Kidney capillary endothelial cell (primary cell): ENCODE measurements around the gene LGALS9.
"Not testable (repeated sequence)": the region's sequence is repeated elsewhere in the genome, so short reads cannot be mapped to it uniquely, and the experiment has no call there.

Experiments used
- DNase-seq: peaks from one replicate; pipeline ENCODE4 v3.0.0-alpha.2; 2018; ENCODE audit warnings: low spot score

LGALS9 gene

DNA sequence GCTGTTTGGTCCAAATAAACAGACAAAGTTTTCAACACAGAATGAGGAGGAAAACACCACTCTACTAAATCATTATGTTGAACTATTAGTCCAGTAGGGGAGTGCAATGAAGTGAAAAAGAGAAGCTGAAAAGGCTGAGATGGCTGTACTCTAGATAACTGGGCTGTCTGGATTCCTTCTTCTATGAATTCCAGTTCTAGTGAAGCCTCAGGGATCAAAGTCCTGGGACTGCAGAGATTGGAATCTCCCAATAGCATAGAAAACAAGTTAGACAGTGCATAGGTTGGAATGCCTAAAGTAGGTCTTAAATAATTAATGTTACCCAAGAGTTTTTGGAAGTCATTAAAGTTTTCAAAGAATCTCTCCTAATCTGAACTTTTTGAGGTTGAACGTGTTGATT is 59.9 kb downstream of the LGALS9 start:
- DNase-seq, result no peak

GRCh38 chr17:27695254-27695814 is 64.3 kb downstream of the LGALS9 start:
- DNase-seq, result not testable (repeated sequence)
